ENCODE measurements around the gene KBTBD12.

Gene KBTBD12

GRCh38 chr3:128007033-128007424 lies 92.0 kb downstream of the KBTBD12 start:
- no peaks in the 10 kb centered on the region for H3F3A ChIP-seq (ENCODE audit: insufficient read depth)
- H3K9ac ChIP-seq (ENCODE audit: low read length), result no peak overlapping the region
- H3K27ac ChIP-seq (ENCODE audit: low read depth, low read length), result no peak overlapping the region
- H3K79me2 ChIP-seq (ENCODE audit: insufficient read depth, low read length), result no peaks in the 10 kb centered on the region
- no peaks in the 10 kb centered on the region for H3K9me2 ChIP-seq (replicated peaks; ENCODE audit: insufficient read depth, low read length)
- no peak overlapping the region for H3K4me2 ChIP-seq (ENCODE audit: low read depth, low read length, poor library complexity, severe bottlenecking)
- H3K27me3 ChIP-seq (ENCODE audit: low read length), result no peaks in the 10 kb centered on the region
- TF ChIP-seq CTCF (IDR thresholded peaks at IDR 0.05; ENCODE audit: insufficient read depth, low read length, poor library complexity, severe bottlenecking) (no peak), EZH2phosphoT487 (conservative IDR thresholded peaks at IDR 0.05; ENCODE audit: low read length) (no peak)
- H4K20me1 ChIP-seq (ENCODE audit: low read depth, low read length), result no peaks in the 10 kb centered on the region
- no peak overlapping the region for H2AFZ ChIP-seq (ENCODE audit: low read depth, low read length, severe bottlenecking)
- H3K36me3 ChIP-seq (ENCODE audit: low read length), result no peaks in the 10 kb centered on the region
- no peaks in the 10 kb centered on the region for H3K9me3 ChIP-seq (ENCODE audit: insufficient read depth, low read length)
- H3K4me3 ChIP-seq (ENCODE audit: insufficient read depth, low read length, poor library complexity, severe bottlenecking), result no peak overlapping the region

- TF ChIP-seq CTCF (IDR thresholded peaks at IDR 0.05; ENCODE audit: insufficient read depth, low read length, poor library complexity, severe bottlenecking) (no peak), EZH2phosphoT487 (conservative IDR thresholded peaks at IDR 0.05; ENCODE audit: low read length) (no peak)
Measured at GRCh38 chr3:128009952-128010846, 95.2 kb downstream of the KBTBD12 start.

GRCh38 chr3:128011140-128011539 lies 96.1 kb downstream of the KBTBD12 start:
- Histone ChIP-seq H3K9me2 (replicated peaks; ENCODE audit: insufficient read depth, low read length) (no peaks in the 10 kb centered on the region), H3K27ac (ENCODE audit: low read depth, low read length) (no peak overlapping the region), H3K36me3 (ENCODE audit: low read length) (no peaks in the 10 kb centered on the region), H3K4me3 (ENCODE audit: insufficient read depth, low read length, poor library complexity, severe bottlenecking) (no peak overlapping the region), H2AFZ (ENCODE audit: low read depth, low read length, severe bottlenecking) (peak overlapping the region; percentile 66), H3K9ac (ENCODE audit: low read length) (no peak overlapping the region), H3F3A (ENCODE audit: insufficient read depth) (no peaks in the 10 kb centered on the region), H3K4me2 (ENCODE audit: low read depth, low read length, poor library complexity, severe bottlenecking) (no peak overlapping the region), H3K27me3 (ENCODE audit: low read length) (no peaks in the 10 kb centered on the region), H3K79me2 (ENCODE audit: insufficient read depth, low read length) (no peaks in the 10 kb centered on the region), H3K9me3 (ENCODE audit: insufficient read depth, low read length) (peaks cover 2% of the 10 kb centered on the region; the same call in 1 of the 2 replicates), H4K20me1 (ENCODE audit: low read depth, low read length) (no peaks in the 10 kb centered on the region)
- no peak for TF ChIP-seq EZH2phosphoT487 (conservative IDR thresholded peaks at IDR 0.05; ENCODE audit: low read length)
- TF ChIP-seq CTCF (IDR thresholded peaks at IDR 0.05; ENCODE audit: insufficient read depth, low read length, poor library complexity, severe bottlenecking), result peak; percentile 27

More at GRCh38 chr3:128009952-128010846, 95.2 kb downstream of the KBTBD12 start:
- no peaks in the 10 kb centered on the region for H3K27me3 ChIP-seq (ENCODE audit: low read length)
- no peak overlapping the region for H3K9ac ChIP-seq (ENCODE audit: low read length)
- no peaks in the 10 kb centered on the region for H3K79me2 ChIP-seq (ENCODE audit: insufficient read depth, low read length)
- H3K36me3 ChIP-seq (ENCODE audit: low read length), result no peaks in the 10 kb centered on the region
- H3K9me2 ChIP-seq (replicated peaks; ENCODE audit: insufficient read depth, low read length), result no peaks in the 10 kb centered on the region
- H2AFZ ChIP-seq (ENCODE audit: low read depth, low read length, severe bottlenecking), result no peak overlapping the region
- no peak overlapping the region for H3K4me2 ChIP-seq (ENCODE audit: low read depth, low read length, poor library complexity, severe bottlenecking)
- no peaks in the 10 kb centered on the region for H3F3A ChIP-seq (ENCODE audit: insufficient read depth)
- no peak overlapping the region for H3K27ac ChIP-seq (ENCODE audit: low read depth, low read length)
- H3K9me3 ChIP-seq (ENCODE audit: insufficient read depth, low read length), result no peaks in the 10 kb centered on the region
- H4K20me1 ChIP-seq (ENCODE audit: low read depth, low read length), result no peaks in the 10 kb centered on the region
- no peak overlapping the region for H3K4me3 ChIP-seq (ENCODE audit: insufficient read depth, low read length, poor library complexity, severe bottlenecking)
